Measurements from ENCODE around the gene DPF3. TPM values are rescaled to one million over a fixed set of nuclear protein-coding genes. Genes with fewer than 3 reads are reported as not detected.
A peak's percentile ranks its signal among the peaks of the same experiment; 100 is the strongest.

The DPF3 gene
- total and polyA plus RNA-seq, 8 donors: 1.4 to 3.6 (median 1.9) TPM

GRCh38 chr14:72901361-72901760 lies 7.5 kb upstream of the DPF3 start:
- TF ChIP-seq CTCF (IDR thresholded peaks at IDR 0.05): no peak

GRCh38 chr14:72898448-72898847 lies 4.5 kb upstream of the DPF3 start:
- Histone ChIP-seq H3K4me1 (peaks cover 0 to 17% of the 10 kb centered on the region in 2 donors), H3K4me3 (no peak overlapping the region), H3K27ac (no peak overlapping the region), H3K9me3 (no peaks in the 10 kb centered on the region), H3K27me3 (peaks cover 12 to 48% of the 10 kb centered on the region in 2 donors), H3K36me3 (no peaks in the 10 kb centered on the region)
- intact Hi-C loops (cut with DNase I): no loop called here
- no peak for TF ChIP-seq CTCF (IDR thresholded peaks at IDR 0.05)
- DNase-seq (no peak), ATAC-seq (no peak)

More at GRCh38 chr14:72901361-72901760, 7.5 kb upstream of the DPF3 start:
- Histone ChIP-seq H3K27ac (no peak overlapping the region), H3K36me3 (no peaks in the 10 kb centered on the region), H3K27me3 (peaks cover 2 to 26% of the 10 kb centered on the region in 2 donors), H3K4me1 (no peaks in the 10 kb centered on the region), H3K9me3 (no peaks in the 10 kb centered on the region), H3K4me3 (no peak overlapping the region)
- intact Hi-C loops (cut with DNase I): loop anchor here in 1 of 2 donors (10.0 kb wide), 1 partner anchor 387 kb away; no protein-coding TSS in a partner anchor
- ATAC-seq: no peak
- no peak for DNase-seq

GRCh38 chr14:72894623-72895378 lies 900 bp upstream of the DPF3 start:
- intact Hi-C loops (cut with DNase I): no loop called here
- ATAC-seq (peak; percentile 58), DNase-seq (peak in 1 of 4 donors; percentile 35)
- Histone ChIP-seq H3K27me3 (peaks cover 37 to 84% of the 10 kb centered on the region in 2 donors), H3K4me1 (peaks cover 0 to 32% of the 10 kb centered on the region in 2 donors), H3K4me3 (peak overlapping the region; percentile 71 to 75), H3K36me3 (no peaks in the 10 kb centered on the region), H3K9me3 (no peaks in the 10 kb centered on the region), H3K27ac (no peak overlapping the region)
- TF ChIP-seq CTCF (IDR thresholded peaks at IDR 0.05): no peak

GRCh38 chr14:72894323-72894622 lies 372 bp upstream of the DPF3 start:
- intact Hi-C loops (cut with DNase I): no loop called here
- H3K36me3 ChIP-seq: no peaks in the 10 kb centered on the region
- H3K27me3 ChIP-seq: peaks cover 37 to 90% of the 10 kb centered on the region in 2 donors
- H3K4me1 ChIP-seq: peaks cover 0 to 32% of the 10 kb centered on the region in 2 donors
- DNase-seq (no peak), ATAC-seq (no peak)
- TF ChIP-seq CTCF (IDR thresholded peaks at IDR 0.05): no peak
- peak overlapping the region; percentile 71 to 75 for H3K4me3 ChIP-seq
- H3K9me3 ChIP-seq: no peaks in the 10 kb centered on the region
- no peak overlapping the region for H3K27ac ChIP-seq

- H3K9me3 ChIP-seq: no peaks in the 10 kb centered on the region
- no peak for TF ChIP-seq CTCF (IDR thresholded peaks at IDR 0.05)
- ATAC-seq (peak; percentile 29), DNase-seq (peak in 1 of 4 donors; percentile 78)
- no peaks in the 10 kb centered on the region for H3K36me3 ChIP-seq
- H3K27me3 ChIP-seq: peaks cover 37 to 95% of the 10 kb centered on the region in 2 donors
- H3K27ac ChIP-seq: no peak overlapping the region
- H3K4me3 ChIP-seq: peak overlapping the region; percentile 71 to 75
- peaks cover 0 to 32% of the 10 kb centered on the region in 2 donors for H3K4me1 ChIP-seq
- intact Hi-C loops (cut with DNase I): no loop called here
Observed at GRCh38 chr14:72892879-72893635, 844 bp downstream of the DPF3 start.

Data from left lung (tissue), 10 donors.